Measurements from ENCODE around the gene ZER1.
"Not testable (repeated sequence)": the region's sequence is repeated elsewhere in the genome, so short reads cannot be mapped to it uniquely, and the experiment has no call there.

ZER1 gene

GRCh38 chr9:128771745-128772519 lies at the start of gene ZER1:
TSS of gene ZER1 (minus strand) at chr9:128771927. CDS start at chr9:128755565, 16,362 bp downstream.
- DNase-seq = peak; percentile 73

- no peak for DNase-seq
Measured at GRCh38 chr9:128820665-128821583, 49.2 kb upstream of the ZER1 start.

GRCh38 chr9:128819716-128820664 lies 48.3 kb upstream of the ZER1 start:
- DNase-seq = no peak

GRCh38 chr9:128818839-128819715 lies 47.4 kb upstream of the ZER1 start:
- DNase-seq = no peak

- DNase-seq = peak; percentile 90
Measured at GRCh38 chr9:128818099-128818838, 46.5 kb upstream of the ZER1 start, which contains the start of gene ENDOG. TSS of gene ENDOG (plus strand) at chr9:128818500. CDS start at chr9:128818685, 185 bp downstream.

- DNase-seq = no peak
Measured at GRCh38 chr9:128810873-128811272, 39.1 kb upstream of the ZER1 start.

- no peak for DNase-seq
Measured at GRCh38 chr9:128809831-128810230, 38.1 kb upstream of the ZER1 start.

- no peak for DNase-seq
Measured at GRCh38 chr9:128809036-128809599, 37.4 kb upstream of the ZER1 start.

GRCh38 chr9:128808543-128808942 lies 36.8 kb upstream of the ZER1 start:
- no peak for DNase-seq

GRCh38 chr9:128807827-128808226 lies 36.1 kb upstream of the ZER1 start:
- no peak for DNase-seq

GRCh38 chr9:128805661-128806060 lies 33.9 kb upstream of the ZER1 start:
- no peak for DNase-seq

- no peak for DNase-seq
Measured at GRCh38 chr9:128802482-128802881, 30.8 kb upstream of the ZER1 start.

GRCh38 chr9:128800061-128800460 lies 28.3 kb upstream of the ZER1 start:
- DNase-seq = no peak

GRCh38 chr9:128798896-128799295 lies 27.2 kb upstream of the ZER1 start:
- DNase-seq = no peak

GRCh38 chr9:128794961-128795360 lies 23.2 kb upstream of the ZER1 start:
- not testable (repeated sequence) for DNase-seq

- DNase-seq = no peak
Measured at GRCh38 chr9:128792978-128793686, 21.4 kb upstream of the ZER1 start.

GRCh38 chr9:128792134-128792533 lies 20.4 kb upstream of the ZER1 start:
- no peak for DNase-seq

- DNase-seq = no peak
Measured at GRCh38 chr9:128790536-128790935, 18.8 kb upstream of the ZER1 start.

- DNase-seq = no peak
Measured at GRCh38 chr9:128788445-128788844, 16.7 kb upstream of the ZER1 start.

GRCh38 chr9:128787659-128788058 lies 15.9 kb upstream of the ZER1 start:
- DNase-seq = no peak
